Gastroesophageal sphincter (tissue), 3 donors: ENCODE measurements around the gene GNG4.

Experiments used
- CTCF ChIP-seq, 4 experiments: fragments of 200-600 bp in 2 of 4; fragments of 450-650 bp in 2 of 4; sonication (generic) in 1 of 4; IDR thresholded peaks; one replicate each; pipeline ENCODE4 v1.5.1; 2017 to 2019; ENCODE audit warnings: antibody characterized with exemption in 4 of 4, mild to moderate bottlenecking in 2 of 4, moderate library complexity in 2 of 4
- POLR2A ChIP-seq, 2 donors: fragments of 450-650 bp; IDR thresholded peaks; one replicate each; pipeline ENCODE4 v1.6.1; 2017; ENCODE audit warnings: antibody characterized with exemption in 2 of 2, mild to moderate bottlenecking in 2 of 2, moderate library complexity in 1 of 2
- POLR2AphosphoS5 ChIP-seq: sonication (generic); formaldehyde crosslinking; IDR thresholded peaks from one replicate; pipeline ENCODE4 v1.6.1; 2017; ENCODE audit warnings: antibody characterized with exemption

- TF ChIP-seq CTCF (IDR thresholded peaks at IDR 0.05) = no peak
- no peak for TF ChIP-seq POLR2A (IDR thresholded peaks at IDR 0.05)
- no peak for TF ChIP-seq POLR2AphosphoS5
Measured at GRCh38 chr1:235683653-235684052, 34.1 kb upstream of the GNG4 start.
